ENCODE data around the gene ARFGAP2. TPM values are rescaled to one million over a fixed set of nuclear protein-coding genes. Genes with fewer than 3 reads are reported as not detected.

The ARFGAP2 gene
- total RNA-seq, 1 experiment from 2014 or later, result 122 TPM

- CTCF ChIA-PET, result interaction anchor here (0.6 to 1.9 kb wide), 6 partner anchors 9 to 300 kb away, joined by 3 to 12 read pairs (median 4); partner anchors contain the start of genes ACP2 and DDB2
- intact Hi-C loops (cut with micrococcal nuclease; ENCODE audit: unreplicated experiment), result loop anchor here (1.0 kb wide), 3 partner anchors 31 to 72 kb away; partner anchors contain the start of genes ACP2 and NR1H3
- BruUV-seq (replicated peaks), result no TSS peak
Measured at GRCh38 chr11:47184711-47185304, 8.1 kb upstream of the ARFGAP2 start.

GRCh38 chr11:47183969-47184368 lies 7.3 kb upstream of the ARFGAP2 start:
- H3K27me3 ChIP-seq (ENCODE audit: insufficient read depth, low read depth), result no peaks in the 10 kb centered on the region
- H3K4me1 ChIP-seq (replicated peaks; ENCODE audit: insufficient read depth), result peaks cover 35% of the 10 kb centered on the region
- H2AFZ ChIP-seq, result no peak overlapping the region
- peaks cover 14% of the 10 kb centered on the region; the same call in 1 of the 2 replicates for H3K36me3 ChIP-seq (ENCODE audit: low read depth)
- ChIA-PET POLR2A (ENCODE audit: unreplicated experiment) (interaction anchor here (0.6 kb wide), 1 partner anchor 31 kb away, joined by 4 read pairs; the partner anchor contains the start of gene DDB2), CTCF (interaction anchor here (1.9 kb wide), 1 partner anchor 75 kb away, joined by 12 read pairs; no protein-coding TSS in a partner anchor)
- H3K4me2 ChIP-seq, result no peak overlapping the region; the same call in 1 of the 2 replicates
- H3K9me2 ChIP-seq (ENCODE audit: insufficient read depth), result no peaks in the 10 kb centered on the region
- intact Hi-C loops (cut with micrococcal nuclease; ENCODE audit: unreplicated experiment), result no loop called here
- H3K27ac ChIP-seq, result no peak overlapping the region
- peaks cover 53% of the 10 kb centered on the region for H3F3A ChIP-seq (ENCODE audit: insufficient read depth, low read depth)
- peaks cover 24% of the 10 kb centered on the region for H4K20me1 ChIP-seq (ENCODE audit: insufficient read depth)
- no peaks in the 10 kb centered on the region for H3K9me3 ChIP-seq (ENCODE audit: insufficient read depth, low read depth)
- TF ChIP-seq CTCF (conservative IDR thresholded peaks at IDR 0.05) (no peak), EZH2 (IDR thresholded peaks at IDR 0.05; ENCODE audit: low read depth) (no peak)
- peaks cover 38% of the 10 kb centered on the region for H3K79me2 ChIP-seq (ENCODE audit: low read depth)
- DNase-seq, result no peak
- TSS peak; percentile 31 for BruUV-seq (replicated peaks)
- H3K4me3 ChIP-seq, result no peak overlapping the region

More at GRCh38 chr11:47184711-47185304, 8.1 kb upstream of the ARFGAP2 start:
- H3K36me3 ChIP-seq (ENCODE audit: low read depth), result peaks cover 14% of the 10 kb centered on the region; the same call in 1 of the 2 replicates
- H3K4me3 ChIP-seq, result peak overlapping the region; percentile 77
- no peaks in the 10 kb centered on the region for H3K9me2 ChIP-seq (ENCODE audit: insufficient read depth)
- H3F3A ChIP-seq (ENCODE audit: insufficient read depth, low read depth), result peaks cover 51% of the 10 kb centered on the region
- no peaks in the 10 kb centered on the region for H3K9me3 ChIP-seq (ENCODE audit: insufficient read depth, low read depth)
- H3K4me1 ChIP-seq (replicated peaks; ENCODE audit: insufficient read depth), result peaks cover 43% of the 10 kb centered on the region
- POLR2A ChIA-PET (ENCODE audit: unreplicated experiment), result interaction anchor here (0.6 to 1.3 kb wide), 11 partner anchors 20 to 879 kb away, joined by 3 to 69 read pairs (median 4); partner anchors contain the start of genes DDB2 and NR1H3
- peaks cover 24% of the 10 kb centered on the region for H4K20me1 ChIP-seq (ENCODE audit: insufficient read depth)
- H3K4me2 ChIP-seq, result peak overlapping the region; percentile 98
- no peak for DNase-seq
- no peaks in the 10 kb centered on the region for H3K27me3 ChIP-seq (ENCODE audit: insufficient read depth, low read depth)
- peak overlapping the region; percentile 35; the same call in 1 of the 2 replicates for H3K27ac ChIP-seq
- peaks cover 38% of the 10 kb centered on the region for H3K79me2 ChIP-seq (ENCODE audit: low read depth)
- 0 out of 2 replicates have a peak overlapping the region, but pooled peaks have one; percentile 81 for H2AFZ ChIP-seq
- no peak for TF ChIP-seq CTCF (conservative IDR thresholded peaks at IDR 0.05)
- TF ChIP-seq EZH2 (IDR thresholded peaks at IDR 0.05; ENCODE audit: low read depth), result no peak

- TF ChIP-seq EZH2 (IDR thresholded peaks at IDR 0.05; ENCODE audit: low read depth), result no peak
- no peak for TF ChIP-seq CTCF (conservative IDR thresholded peaks at IDR 0.05)
- Histone ChIP-seq H3K9me3 (ENCODE audit: insufficient read depth, low read depth) (no peaks in the 10 kb centered on the region), H3K27ac (no peak overlapping the region), H3F3A (ENCODE audit: insufficient read depth, low read depth) (peaks cover 50% of the 10 kb centered on the region), H3K4me1 (replicated peaks; ENCODE audit: insufficient read depth) (peaks cover 27% of the 10 kb centered on the region), H3K4me3 (no peak overlapping the region), H3K36me3 (ENCODE audit: low read depth) (peaks cover 14% of the 10 kb centered on the region; the same call in 1 of the 2 replicates), H4K20me1 (ENCODE audit: insufficient read depth) (peaks cover 24% of the 10 kb centered on the region), H3K79me2 (ENCODE audit: low read depth) (peaks cover 38% of the 10 kb centered on the region), H3K9me2 (ENCODE audit: insufficient read depth) (no peaks in the 10 kb centered on the region), H3K27me3 (ENCODE audit: insufficient read depth, low read depth) (no peaks in the 10 kb centered on the region), H3K4me2 (no peak overlapping the region), H2AFZ (no peak overlapping the region)
- intact Hi-C loops (cut with micrococcal nuclease; ENCODE audit: unreplicated experiment), result no loop called here
- BruUV-seq (replicated peaks), result no TSS peak
- CTCF ChIA-PET, result no interaction called here
- POLR2A ChIA-PET (ENCODE audit: unreplicated experiment), result no interaction called here
- DNase-seq, result no peak
Measured at GRCh38 chr11:47183031-47183856, 6.6 kb upstream of the ARFGAP2 start.
